GM19455 (cell line): ENCODE data around the gene GARNL3.

Experiments used
- ATAC-seq: cut with Tn5 transposase; IDR thresholded peaks from one replicate; pipeline ENCODE4 v1.9.1; 2021; ENCODE audit not compliant: unreplicated experiment

Gene GARNL3

DNA sequence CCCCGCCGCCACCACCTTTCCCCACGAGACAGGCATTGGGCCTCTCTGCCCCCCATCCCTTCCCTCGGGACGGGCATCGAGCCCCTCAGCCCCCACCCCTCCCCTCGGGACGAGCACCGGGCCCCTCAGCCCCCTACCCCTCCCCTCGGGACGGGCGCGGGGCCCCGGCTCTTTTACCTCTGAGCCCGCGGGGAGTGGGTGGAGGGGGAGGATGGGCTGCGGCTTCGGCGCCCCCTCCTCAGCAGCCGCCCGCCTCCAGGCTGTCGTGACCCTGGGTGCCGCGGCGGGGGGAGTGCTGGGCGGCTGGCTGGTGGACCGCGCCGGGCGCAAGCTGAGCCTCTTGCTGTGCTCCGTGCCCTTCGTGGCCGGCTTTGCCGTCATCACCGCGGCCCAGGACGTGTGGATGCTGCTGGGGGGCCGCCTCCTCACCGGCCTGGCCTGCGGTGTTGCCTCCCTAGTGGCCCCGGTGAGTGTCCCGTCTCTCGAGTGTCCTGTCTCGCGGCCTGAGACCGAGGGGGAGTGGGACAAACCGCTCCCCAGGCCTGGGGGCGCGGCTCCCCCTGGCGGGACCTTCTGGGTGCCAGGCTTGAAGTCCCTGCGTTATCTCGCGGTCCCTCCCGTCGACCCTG is 133.2 kb downstream of the GARNL3 start:
- no peak for ATAC-seq

DNA sequence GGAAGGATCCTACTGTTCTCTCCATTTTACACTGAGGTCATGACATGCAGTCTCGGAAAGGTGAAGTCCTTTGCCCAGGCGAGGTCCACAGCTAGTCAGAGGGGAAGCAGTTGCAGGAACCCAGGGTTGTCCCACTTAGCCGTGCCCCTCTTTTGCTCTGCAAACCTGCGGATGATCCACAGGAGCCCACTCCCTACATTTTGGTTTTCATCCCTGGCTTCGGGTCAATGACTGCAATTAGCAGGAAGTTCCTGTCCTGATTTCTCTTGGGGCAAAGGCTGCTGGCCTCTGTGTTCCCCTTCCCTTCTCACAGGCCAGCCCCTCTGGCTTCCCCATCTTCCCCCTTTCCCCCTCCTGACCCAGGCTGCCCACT is 133.7 kb downstream of the GARNL3 start:
- ATAC-seq: no peak

DNA sequence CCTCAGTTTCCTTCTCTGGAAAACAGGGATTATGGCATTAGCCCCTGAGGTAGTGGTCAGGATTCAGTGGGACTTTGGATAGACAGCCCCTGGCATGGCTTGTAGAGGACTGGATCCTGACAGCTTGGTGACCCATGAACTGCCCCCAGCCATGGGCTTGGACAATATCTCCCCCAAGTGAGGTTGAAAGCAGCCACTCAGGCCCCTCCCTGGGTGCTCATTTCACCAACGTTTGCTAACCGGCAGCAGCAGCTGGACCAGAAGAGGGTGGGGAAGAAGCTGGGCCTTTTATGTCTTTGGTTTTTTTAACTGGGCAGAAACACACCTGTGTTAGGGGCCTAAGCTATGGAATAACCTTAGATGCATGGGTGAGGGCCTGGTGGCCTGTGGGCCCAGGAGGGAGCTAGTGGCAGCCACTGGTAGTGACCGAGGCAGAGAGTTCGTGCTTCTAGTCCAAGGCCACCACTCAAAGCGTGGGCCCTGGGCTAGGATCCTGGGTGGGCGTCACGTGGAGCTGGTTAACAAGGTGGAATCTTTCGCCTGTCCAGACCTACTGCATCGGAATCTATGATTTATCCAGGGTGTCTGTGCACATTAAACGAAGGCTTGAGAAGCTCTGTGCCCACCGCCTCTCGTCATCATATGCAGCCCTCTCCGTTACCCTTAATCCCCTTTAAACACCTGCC is 134.3 kb downstream of the GARNL3 start:
- ATAC-seq: no peak

DNA sequence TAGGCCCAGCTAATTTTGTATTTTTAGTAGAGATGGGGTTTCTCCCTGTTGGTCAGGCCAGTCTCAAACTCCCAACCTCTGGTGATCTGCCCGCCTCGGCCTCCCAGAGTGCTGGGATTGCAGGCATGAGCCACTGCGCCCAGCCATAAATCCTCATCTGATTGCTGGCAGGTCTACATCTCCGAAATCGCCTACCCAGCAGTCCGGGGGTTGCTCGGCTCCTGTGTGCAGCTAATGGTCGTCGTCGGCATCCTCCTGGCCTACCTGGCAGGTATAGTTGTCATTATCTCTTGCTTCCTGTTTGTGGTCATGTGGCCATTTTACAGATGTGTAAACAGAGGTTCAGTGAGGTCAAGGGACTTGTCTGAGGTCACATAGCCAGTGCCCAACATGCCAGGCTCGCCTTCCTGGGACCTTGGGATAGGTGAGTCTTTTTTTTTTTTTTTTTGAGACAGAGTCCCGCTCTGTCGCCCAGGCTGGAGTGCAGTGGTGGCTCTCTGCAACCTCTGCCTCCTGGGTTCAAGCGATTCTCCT is 135.2 kb downstream of the GARNL3 start:
- ATAC-seq: no peak

DNA sequence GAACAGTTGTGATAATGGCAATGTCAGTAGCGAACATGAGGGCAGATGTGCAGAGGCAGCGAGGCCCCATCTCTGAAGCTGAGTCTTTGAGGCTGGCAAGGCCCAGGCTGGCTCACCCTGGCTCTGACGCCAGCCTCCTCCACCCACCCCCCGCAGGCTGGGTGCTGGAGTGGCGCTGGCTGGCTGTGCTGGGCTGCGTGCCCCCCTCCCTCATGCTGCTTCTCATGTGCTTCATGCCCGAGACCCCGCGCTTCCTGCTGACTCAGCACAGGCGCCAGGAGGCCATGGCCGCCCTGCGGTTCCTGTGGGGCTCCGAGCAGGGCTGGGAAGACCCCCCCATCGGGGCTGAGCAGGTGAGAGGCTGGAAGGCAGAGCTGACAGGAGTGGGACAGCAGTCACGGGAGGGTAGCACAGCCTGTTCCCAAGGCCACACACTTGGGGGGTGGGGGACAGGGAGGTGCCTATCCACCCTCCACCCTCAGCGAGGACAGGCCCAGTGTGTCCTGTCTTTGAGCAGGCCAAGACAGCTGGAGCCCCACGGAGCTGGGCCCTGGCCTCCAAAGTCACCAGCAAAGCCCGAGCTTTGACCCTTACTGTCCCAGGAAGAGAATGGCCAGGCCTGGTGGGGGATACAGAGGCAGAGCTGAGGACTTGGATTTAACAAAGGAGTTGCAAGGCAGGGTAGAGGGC is 138.0 kb downstream of the GARNL3 start:
- ATAC-seq: no peak

DNA sequence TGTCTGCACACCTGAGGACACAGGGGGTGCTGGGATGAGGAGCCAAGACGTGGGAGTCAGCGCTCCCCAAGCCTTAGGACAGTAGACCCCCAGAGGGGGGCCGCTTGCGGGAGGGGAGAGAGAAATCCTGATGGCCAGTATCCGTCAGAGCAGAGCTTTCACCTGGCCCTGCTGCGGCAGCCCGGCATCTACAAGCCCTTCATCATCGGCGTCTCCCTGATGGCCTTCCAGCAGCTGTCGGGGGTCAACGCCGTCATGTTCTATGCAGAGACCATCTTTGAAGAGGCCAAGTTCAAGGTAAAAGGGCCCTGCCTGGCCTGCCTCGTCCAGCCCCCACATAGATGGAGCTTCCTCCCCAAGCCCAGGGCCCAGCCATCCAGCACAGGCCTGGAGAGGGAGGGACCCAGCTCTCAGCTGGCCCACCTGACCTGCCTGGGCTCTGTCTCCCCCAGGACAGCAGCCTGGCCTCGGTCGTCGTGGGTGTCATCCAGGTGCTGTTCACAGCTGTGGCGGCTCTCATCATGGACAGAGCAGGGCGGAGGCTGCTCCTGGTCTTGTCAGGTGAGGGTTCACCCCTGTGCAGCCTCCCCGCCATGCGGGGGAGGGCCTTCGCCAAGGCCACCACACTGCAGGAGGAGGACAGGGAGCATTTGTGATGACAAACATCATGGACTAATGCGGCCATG is 139.1 kb downstream of the GARNL3 start:
- ATAC-seq: no peak

DNA sequence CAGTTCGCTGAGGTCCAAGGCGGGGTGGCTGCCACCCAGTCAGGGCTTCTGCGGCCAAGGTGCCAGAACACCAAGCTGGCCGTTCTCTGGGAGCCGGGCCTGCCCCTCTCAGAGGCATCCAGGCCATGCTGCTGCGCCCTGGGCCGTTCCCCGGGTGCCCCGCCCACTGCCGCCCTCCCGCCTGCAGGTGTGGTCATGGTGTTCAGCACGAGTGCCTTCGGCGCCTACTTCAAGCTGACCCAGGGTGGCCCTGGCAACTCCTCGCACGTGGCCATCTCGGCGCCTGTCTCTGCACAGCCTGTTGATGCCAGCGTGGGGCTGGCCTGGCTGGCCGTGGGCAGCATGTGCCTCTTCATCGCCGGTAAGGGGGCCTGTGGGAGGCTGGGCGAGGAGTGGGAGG is 140.1 kb downstream of the GARNL3 start:
- no peak for ATAC-seq

DNA sequence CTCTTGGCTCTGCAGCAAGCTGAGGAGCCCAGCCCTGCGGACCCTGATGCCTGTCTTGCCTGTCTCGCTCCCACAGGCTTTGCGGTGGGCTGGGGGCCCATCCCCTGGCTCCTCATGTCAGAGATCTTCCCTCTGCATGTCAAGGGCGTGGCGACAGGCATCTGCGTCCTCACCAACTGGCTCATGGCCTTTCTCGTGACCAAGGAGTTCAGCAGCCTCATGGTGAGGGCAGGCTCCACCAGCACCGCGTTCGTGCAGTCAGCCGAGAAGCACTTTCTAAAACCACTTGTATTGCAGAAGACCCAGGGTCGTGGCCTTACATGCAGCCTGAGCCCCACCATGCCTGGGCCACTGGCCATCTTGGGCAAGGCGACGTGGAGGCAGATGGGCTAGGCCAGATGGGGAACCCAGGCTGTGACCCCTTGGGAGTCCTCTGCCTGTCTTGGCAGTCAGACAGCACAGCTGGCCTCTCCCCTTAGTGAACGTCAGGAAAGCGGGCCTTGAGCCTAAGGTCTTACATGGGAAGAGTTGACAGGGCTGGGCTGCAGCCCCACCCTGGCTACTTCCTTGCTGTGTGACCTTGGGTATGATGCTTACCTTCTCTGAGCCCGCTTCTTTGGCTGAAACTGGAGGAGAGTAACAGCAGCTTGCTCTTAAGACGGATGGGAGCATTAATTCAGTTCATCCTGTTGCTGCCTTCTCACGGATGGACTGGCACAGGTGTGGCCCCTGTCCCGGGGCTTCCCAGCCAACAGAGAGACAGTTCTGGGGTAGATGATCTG is 141.0 kb downstream of the GARNL3 start:
- ATAC-seq: no peak

DNA sequence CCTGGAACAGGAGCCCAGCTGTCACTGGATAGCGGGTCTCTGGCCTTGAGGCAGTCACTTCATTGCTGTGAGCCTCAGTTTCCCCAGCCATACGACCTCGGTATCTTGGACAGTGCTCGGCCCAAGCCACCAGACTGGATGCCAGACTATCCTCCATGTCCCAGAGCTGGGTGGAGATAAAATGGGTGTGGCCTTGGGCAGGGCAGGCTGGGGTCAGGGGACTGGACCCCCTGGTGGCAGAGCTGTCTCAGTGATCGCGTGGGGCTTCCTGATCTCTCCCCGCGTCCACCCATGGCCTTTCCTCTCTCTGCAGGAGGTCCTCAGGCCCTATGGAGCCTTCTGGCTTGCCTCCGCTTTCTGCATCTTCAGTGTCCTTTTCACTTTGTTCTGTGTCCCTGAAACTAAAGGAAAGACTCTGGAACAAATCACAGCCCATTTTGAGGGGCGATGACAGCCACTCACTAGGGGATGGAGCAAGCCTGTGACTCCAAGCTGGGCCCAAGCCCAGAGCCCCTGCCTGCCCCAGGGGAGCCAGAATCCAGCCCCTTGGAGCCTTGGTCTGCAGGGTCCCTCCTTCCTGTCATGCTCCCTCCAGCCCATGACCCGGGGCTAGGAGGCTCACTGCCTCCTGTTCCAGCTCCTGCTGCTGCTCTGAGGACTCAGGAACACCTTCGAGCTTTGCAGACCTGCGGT is 142.4 kb downstream of the GARNL3 start:
- ATAC-seq: no peak

DNA sequence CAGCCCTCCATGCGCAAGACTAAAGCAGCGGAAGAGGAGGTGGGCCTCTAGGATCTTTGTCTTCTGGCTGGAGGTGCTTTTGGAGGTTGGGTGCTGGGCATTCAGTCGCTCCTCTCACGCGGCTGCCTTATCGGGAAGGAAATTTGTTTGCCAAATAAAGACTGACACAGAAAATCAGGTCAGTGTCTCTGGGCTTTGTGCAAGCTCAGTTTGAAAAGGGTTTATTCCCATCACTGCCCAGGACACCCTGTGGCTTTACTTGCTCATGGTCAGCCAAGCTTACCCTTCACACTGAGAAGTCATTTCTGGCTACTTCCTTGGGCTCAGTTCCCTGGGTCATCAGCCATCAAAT is 142.9 kb downstream of the GARNL3 start:
- no peak for ATAC-seq

DNA sequence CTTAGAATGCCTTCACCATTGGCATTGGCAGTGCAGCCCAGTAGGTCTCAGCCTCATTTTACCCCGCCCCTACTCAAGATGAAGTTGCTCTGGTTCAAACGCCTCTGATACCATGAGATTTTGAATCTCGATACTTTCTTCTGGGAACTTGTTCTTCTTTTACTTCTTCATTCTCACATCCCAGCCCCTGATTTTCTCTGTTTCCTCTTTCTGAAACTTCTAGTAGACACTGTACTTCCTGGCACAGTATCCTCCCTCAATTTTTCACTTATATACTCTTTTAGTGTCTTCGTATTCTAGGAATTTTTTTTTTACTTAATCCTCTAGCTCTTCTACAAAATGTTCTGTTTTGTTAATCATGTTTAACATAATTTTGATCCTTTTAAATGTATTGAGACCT is 146.5 kb downstream of the GARNL3 start:
- ATAC-seq: no peak

DNA sequence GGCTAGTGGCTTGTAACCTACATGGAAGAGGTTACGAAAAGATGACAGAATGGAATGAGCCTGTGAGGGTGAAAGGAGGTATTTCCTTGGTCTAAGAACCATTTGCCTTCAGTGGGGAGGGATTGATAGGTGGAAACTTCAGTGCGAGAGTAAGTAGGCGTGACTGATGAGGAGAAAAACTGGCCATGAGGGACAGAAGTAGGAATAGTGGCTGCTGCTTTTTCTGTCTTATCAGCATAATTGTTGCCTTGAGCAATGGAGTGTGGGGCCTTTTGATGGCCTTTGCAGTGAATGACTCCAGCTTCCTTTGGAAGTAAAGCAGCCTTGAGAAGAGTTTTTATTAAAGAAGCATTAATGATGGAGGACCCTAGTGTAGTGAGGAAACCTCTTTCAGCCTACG is 150.6 kb downstream of the GARNL3 start:
- no peak for ATAC-seq

DNA sequence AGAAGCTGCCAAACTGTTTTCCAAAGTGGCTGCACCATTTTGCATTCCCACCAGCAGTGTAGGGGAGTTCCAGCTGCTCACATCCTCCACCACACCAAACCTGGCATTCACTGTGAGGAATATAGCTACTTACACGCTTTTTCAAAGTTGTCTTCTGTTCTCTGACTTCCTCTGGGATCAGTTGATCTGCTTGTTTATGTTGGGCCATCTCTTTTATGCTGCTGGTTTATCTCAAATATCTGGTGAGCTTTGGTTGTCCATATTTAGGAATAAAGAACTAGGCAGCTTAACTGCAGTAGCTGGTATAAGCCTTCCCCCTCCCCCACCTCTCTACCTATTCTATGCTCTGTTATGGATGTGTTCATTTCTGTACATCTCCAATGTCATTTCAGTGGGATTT is 151.1 kb downstream of the GARNL3 start:
- ATAC-seq: no peak

DNA sequence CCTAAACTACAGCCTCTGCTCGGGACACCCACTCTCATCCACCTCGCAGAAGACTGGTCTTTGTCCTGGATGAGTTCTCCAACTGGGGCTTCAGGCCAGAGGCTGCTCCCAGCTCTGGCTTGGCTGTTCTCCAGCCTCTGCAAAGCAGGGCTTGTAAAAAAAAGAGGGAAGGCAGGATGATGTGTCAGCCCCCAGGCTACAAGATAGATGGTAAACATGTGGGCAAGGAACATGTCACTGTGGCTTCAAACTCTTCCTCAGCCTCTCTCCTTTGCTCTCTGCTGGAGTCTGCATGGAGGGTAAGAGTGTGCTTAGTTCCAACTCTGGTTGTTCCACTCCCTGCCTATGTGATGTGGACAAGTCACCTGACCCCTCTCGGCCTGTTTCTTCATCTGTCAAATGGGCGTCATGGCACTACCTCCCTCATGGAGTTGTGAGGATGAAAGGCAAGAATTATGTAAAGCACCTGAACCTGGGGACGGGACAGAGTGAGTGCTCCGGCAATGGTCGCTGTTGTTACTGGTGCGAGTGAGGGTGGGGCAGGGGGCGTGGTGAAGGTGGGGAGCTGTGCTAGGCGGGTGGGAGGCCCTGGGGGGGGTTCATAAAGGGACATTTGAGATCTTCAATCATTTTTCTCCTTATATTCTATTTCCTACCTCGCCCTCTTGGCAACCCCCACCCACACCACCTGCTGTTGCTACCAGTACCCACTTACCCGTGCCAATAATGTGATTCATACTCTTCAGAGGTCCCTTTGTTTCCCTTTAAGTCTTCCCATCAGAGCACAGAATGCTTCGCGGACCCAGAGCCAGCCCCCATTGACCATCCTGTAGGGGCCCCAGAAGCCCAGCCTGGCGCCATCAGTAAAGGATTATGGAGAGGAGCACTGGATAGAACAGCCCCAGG is 152.8 kb downstream of the GARNL3 start:
- ATAC-seq: no peak

DNA sequence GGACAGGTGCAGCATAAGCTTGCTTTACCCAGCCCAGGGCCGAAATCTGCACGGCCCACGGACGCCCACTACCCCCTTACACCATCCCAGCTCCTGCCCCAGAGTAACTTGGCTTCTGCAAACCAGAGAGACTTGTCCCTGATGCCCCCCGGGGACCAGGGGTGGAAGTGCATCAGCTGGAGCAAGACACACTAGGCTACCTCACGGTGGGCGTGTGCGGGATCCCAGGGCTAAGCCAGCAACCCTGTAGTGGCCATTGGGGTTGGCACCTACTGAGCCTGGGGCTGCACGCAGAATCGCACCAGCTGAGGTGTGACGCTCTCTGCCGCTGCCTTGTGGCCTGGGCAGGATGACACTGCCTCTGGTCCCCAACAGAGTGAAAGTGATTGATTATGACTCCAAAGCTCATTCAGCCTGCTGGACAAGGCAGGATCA is 153.5 kb downstream of the GARNL3 start:
- no peak for ATAC-seq

DNA sequence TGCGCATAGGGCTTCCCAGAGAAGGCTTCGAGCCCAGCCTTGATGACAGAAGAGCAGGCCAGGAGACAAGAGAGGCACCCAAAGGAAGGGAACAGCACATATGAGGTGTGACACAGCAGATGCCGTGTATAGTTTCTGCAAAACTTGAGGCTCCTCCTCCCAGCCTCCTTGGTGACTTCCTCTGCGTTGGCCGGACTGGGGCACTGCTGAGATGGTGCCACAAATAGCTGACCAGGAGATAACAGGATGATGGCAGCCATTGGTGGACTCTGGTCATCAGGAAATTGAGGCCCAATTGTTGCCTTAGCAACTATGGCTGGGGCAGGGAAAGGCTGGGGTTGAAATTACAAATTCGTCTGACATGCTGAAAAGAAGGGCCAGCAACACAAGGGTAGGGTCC is 154.8 kb downstream of the GARNL3 start:
- no peak for ATAC-seq

DNA sequence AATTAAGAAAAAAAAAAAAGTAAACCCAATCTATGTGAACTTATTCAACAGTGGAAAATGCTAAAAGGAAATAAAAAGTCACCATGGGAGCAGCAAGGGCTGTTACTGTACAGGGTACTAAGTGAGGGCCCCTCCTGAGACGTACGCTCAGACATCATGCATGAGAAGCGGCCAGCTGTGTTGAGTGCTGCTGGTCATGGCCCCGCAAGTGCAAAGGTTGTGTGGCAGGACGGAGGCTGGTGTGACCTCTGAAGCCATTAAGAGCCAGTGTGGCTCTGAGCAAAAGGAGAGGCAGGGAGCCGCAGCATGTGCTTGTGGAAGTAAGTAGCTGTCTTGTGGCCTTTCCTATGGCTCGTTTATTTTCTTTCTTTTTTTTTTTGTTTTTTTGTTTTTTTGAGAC is 156.5 kb downstream of the GARNL3 start:
- ATAC-seq: no peak

DNA sequence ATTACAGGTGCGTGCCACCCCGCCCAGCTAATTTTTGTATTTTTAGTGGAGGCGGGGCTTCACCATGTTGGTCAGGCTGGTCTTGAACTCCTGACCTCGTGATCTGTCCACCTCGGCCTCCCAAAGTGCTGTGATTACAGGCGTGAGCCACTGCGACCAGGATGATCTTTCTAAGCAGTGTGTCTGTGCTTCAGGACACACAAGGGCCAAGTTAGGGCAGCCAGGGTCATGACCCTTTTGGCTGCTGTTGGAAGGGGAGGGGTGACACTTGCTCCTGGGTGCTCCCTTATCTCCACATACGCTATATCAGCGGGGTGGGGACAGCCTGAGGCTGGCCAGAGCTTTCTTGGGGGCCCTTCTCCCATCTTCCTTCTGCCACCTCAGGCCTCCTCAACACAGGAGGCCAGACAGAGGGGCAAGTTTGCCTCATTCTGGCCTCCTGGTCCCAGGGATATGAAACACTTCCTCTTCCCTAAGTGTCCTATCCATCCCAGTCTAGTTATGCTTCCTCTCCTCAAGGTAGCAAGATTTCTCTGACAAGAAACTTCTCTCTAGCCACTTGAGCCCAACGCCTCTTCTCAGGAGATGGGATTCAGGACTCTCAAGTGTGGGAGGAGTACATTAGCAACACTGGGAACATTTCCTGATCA is 157.7 kb downstream of the GARNL3 start:
- ATAC-seq: no peak

DNA sequence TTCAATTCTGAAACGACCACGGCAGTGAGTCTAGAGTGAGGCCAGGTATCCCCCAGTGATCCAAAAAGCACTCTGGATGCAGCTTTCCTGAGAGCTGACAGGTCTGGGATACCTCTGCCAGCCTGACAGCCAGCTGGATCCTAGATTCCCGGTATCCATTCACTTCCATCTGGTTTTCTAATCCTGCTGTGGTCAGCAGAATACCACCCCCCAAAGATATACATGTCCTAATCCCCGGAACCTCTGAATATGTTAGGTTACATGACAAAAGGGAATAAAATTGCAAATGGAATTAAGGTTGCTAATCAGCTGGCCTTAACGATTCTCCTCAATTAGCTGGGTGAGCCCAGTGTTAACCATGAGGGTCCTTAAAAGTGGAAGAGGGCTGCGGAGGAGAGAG is 158.2 kb downstream of the GARNL3 start:
- no peak for ATAC-seq
